Kidney tubule cell (primary cell): ENCODE results near the gene DIPK1A.

Experiments used
- DNase-seq: peaks from one replicate; pipeline ENCODE4 v3.0.0-alpha.2; 2018; ENCODE audit warnings: low spot score

The DIPK1A gene

DNA sequence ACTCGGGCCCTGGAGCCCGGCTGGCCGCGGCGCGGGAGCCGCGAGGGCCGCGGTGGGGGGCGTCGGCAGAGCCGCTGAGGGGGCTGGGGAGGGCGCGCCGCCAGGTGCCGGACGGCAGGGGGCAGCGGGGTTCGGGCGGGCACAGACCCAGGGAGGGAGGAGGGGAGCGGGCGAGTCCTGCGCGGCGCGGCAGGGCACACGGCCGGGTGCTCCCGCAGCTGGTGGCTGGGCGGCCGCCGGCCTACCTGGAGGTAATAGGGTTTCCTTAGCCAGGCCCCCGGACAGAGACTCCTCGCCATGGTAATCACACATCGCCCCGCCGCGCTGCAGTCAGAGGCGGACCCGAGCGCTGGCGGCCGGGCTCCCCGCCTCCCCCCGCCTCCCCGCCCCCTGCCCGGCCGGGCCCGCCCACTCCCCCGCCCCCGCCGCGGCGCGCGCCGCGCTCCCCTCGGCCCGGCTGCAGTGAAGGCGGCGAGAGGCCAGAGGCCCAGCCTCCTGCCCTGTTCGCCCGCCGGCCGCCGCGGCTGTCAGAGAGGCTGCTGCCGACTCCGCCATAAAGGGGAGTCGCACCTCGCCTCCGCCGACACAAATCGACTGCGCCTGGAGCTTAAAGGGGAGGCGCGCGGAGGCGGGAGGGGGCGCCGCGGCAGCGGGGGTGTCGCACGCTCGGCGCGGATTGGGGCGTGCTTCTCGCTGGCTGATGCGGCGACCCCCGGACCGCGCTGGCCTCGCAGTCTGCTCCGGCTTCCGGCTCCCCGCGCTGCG, at the start of gene DIPK1A:
Gene DIPK1A (minus strand): TSS at position 332 of the 765 bp plus-strand sequence. CDS start 33 bp downstream, at position 299.
- peak; percentile 77 for DNase-seq

DNA sequence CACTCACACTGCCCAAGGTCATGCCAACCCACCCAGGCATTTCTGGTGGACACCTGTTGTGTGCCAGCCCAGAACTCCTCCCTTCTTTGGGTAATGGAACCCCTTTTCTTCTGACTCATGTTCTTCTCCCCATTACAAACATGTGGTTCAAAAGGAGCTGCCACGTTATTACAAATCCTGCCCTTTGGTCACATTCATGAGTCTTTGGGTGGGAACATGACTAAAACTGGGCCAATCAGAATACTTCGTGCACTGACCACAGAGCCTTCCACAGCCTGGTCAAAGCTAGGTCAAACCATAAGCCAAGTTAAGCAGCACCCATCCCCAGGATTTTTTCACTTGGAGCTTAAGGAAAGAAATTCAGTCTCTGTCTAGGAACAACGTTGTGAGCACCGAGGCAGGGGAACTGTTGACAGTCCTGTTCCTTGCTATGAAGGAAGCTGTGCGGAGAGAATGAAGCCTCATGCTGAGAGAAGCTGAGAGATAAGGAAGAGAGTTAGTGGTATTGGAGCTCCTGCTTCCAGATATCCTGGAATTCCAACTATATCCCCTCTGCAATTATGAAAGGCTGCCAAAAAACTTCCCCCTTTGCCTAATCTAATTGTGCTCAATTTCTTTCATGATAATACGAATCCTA, 46.8 kb upstream of the DIPK1A start:
- peak; percentile 13 for DNase-seq

DNA sequence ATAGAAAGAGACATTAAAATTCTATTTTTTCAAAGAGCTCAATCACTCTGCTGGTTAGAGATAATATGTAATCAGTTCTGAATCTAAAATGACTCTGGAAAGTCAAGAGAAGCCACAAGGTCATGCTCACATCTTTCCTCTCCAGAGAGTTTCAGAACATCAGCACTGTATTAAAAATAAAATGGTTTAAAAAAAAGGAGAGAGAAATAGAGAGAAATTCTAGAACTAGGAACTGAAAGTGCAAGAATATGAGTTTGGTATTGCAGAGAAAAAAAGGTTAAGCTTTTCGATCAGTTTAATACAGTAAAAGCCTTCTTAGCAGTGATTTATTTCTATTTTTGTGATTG, 44.0 kb upstream of the DIPK1A start:
- no peak for DNase-seq

DNA sequence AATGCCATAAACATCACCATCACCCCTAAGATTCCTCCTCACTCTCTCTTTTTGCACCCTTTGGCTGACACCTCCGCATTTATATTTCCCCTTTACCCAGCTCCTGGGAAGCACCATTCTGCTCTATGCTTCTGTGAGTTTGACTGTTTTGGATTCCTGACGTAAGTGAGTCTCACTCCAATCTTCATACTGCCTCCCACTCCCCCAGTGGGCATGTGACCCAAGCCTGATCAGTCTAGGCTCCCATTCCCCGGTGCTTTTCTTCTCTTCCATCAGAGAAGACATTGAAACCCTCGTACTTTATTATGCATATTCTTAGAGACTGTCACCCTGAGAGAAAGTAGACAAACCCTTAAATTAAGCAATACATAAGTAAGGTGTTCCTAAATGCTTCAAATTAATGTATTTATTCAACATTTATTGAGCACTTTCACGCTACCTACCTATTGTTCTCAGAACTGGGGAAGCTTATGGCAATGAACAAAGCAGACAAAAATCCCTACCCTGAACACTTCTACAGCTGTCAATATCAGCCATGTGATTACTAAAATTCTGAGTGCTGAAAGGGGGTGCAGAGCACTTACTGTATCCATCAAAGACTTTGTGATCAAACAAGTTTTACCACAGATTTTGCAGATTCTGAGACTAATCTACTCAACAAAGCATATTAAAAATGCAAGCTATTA, 43.4 kb upstream of the DIPK1A start:
- no peak for DNase-seq

DNA sequence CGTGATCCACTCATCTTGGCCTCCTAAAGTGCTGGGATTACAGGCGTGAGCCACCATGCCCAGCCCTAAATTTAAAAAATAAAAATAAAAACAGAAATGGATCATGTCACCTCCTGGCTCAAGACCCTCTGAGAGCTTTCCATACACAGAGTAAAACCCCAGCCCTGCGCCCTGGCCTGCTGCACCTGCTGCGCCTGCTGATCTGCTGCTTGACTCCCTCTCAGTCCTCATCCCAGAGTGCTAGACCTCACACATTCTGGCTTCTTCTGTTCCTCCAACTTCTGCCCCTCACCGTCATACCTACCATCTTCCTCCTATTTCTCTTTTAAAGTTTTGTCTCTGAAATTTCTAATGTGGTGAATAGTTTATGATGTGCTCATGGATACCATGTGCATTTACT, 42.7 kb upstream of the DIPK1A start:
- DNase-seq = no peak

DNA sequence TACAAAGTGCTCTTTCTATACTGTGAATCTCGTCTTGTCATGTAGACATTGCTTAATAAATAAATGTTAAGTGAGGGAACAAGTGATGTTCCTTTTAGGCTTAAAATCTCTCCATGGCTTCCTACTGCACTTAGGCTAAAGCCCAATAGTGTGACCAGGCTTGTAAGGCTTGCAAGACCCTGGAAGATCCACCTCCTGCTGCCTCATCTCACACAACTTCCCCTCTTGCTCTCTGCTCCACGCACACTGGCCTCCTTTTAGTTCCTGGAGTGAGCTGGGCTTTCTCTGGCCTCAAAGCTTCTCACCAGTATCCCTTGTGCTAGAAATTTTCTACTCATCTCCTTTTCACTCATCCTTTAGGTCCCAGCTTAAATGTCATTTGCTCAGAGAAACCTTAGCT, 41.5 kb upstream of the DIPK1A start:
- no peak for DNase-seq

DNA sequence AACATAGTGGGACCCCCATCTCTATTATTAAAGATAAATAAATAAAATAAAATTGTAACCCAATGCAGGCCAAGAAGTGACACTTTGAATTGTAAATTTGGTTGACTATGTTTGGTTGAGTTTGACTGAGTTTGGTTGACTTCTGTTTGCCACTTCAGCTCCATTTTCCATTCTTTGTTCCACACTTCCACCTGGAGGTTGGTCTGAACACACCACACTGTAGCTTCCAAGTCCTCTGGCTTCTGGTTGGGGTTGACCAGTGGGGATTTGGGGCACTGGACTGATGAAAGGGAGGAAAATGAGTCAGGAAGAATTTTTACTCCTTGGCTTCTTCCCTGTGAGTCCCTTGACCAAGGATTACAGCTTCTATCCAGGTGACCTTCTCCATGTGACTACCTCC, 40.6 kb upstream of the DIPK1A start:
- DNase-seq = no peak

DNA sequence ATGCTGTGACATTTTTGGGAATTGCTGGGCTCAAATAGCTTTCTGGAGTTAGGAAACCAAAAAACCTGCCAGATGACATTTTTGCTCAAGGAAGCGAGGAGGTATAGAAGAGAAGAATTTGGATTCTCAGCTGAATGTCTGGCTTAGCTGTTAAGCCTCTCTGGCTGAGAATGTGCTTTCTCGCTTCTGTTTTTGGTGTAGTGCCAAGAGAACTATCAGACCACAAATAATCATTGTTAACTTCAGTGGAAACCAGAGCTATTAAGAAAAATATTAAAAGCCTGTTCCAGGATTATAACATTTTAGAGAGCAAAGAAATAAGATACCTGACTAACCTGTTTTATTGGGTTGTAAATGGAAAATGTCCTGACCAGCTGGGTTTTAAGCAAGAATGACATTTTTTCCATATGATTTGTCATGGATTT, 39.5 kb upstream of the DIPK1A start:
- DNase-seq = no peak

DNA sequence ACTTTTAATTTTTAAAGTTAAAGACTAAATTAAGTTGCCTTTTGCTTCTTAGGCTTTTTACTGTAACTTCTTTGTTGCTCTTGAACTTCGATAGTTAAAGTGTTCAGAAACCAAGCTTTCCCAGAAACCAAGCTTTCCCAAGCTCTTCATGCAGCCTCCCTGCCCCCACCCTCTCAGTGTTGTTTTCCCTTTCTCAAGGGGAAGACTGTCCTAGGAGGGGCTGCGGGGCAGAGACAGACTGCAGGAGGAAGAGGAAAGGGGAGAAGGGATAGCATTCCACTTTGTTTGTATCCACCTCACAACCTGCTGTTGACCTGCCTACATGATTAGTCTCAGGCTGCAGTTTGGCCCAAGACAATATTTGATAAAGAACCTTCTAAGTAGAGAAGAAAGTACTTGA, 39.0 kb upstream of the DIPK1A start:
- no peak for DNase-seq

DNA sequence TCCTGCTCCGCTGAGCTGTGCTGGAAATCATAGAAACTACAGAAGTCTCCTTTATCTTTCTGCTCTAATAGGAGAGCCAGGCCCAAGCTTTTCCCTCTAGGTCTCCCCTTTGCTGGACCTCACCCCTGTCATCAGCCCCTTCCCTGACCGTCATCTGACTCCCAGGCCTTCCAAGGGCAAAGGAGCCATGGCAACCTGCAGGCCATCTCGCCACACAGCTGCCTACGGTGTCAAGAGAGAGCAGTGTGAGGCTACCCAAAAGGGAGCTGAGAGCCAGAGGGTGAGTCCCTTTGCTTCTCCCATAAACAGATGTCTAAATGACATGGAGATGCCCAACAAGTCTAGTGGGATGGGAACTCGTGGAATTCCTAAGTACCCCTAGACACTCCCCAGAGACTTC, 37.6 kb upstream of the DIPK1A start:
- DNase-seq = no peak

DNA sequence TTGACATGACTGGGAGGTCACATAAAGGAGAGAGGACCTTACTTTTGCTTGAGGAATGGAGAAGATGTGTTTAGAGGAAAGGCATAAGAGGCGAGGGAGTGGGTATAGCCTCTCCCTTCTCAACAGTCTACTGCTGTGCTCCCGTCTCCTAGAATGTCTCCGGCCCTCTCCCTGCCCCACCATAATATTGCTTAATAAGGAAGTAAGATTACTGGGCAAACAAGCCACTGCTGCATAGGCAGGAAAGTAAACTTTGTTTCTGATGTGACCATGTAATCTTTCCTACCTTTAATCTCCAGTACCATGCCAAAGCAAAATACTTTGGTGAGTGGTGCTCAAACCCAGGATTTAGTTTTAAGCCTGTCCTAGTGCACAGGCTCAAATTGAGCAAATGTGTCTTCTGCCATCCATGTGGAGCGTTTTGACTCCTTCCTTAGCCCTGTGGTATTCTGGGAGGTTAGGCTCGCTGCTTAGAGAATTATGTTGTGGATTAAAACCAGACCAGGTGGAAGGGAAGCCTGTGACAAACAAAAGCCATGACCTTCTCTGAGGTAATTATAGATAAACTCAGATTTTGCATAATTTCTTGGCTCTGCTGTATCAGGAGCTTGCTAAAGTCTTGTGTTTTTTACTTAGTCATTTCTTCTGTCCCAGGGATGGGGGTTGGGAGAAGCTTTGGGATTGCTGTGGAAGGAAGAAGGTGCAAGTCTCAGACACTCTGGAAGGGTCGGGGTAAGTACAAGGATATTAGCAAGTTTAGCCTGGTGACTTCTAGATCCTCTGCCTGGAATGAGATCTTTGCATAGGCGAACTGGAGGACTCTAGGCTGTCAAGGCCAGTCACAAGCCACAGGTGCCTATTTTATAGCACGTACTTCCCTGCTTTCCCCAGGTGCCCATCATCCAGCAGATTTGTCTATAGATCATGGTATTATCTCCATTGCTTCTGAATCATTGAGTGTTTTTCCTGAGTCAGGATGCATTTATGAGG, 34.5 kb upstream of the DIPK1A start:
- DNase-seq = no peak

DNA sequence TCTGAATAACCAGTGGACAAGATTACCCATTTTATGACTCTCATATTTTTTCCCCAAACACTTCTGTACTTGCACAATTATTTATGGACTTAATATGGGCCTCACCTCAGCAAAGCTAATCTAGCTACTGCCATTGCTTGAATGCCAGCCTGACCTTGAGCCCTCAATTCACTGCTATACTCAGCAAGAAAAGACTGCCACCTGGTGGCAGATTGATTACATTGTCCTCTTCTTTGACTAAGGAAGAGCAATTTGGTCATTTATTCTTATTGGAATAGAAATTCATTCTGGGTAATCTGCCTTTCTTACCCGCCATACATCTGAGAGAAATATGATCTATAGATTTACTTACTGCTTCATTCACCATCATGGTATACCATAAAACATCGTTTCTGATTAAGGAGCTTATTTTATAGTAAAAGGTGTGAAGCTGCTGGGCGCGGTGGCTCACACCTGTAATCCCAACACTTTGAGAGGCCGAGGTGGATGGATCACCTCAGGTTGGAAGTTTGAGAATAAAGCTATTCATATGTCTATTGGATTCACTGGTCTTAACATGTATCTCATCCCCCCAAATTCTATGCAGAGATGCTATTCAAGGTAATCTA, 32.9 kb upstream of the DIPK1A start:
- peak; percentile 75 for DNase-seq

DNA sequence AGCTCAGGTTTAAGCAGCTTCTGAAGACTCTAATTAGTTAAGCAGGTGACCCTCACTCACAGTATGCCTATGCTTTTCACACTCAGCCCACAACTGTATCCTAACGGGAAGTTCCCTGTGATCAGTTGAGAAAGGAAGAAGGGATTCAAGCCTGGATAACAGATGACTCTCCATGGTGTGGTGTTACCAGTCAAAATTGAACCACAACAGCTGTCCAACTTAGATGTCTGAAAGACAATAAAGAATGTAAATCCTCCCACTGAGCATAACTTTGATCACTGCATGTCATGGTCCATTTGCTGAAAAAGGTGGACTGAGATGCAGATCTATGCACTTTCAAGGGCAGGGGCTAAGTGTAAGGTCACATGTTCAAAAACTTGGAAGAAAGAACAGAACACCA, 32.3 kb upstream of the DIPK1A start:
- no peak for DNase-seq

DNA sequence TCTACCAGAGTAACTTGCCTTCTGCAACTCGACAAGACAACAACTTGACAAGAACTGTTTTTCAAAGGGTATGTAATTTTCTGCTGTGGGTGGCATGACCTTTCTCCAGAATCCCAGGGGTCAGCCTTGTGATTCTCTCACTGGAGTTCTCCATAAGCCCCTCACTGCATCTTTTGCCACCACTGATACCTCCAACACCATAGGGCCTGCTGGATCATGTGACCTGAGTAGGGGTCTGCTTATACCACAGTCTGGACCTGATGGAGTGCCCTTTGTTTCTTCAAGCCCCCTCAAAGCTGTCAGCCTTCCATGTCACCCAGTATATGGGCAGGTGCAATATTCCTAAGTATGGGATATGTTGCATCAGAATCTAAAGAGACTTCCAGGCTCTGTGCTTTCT, 31.6 kb upstream of the DIPK1A start:
- no peak for DNase-seq

DNA sequence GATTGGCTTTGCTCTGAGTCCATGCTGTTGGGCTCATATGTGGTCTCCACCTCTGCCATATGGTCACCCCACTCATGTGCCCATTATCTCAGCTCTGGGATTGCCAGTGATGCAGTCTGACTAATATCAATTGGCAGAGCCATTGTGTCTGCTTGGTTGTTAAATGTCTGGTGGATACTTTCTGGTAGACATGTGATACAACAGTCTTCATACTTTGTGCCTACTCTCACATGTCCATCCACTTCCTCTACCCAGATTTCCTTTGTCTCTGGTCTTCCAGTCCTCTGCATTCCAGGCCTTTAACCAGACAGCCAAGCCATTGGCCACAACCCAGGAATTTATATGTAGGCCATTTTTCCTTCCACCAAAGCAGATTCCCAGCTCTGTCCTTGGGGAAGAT, 30.8 kb upstream of the DIPK1A start:
- DNase-seq = peak; percentile 28

DNA sequence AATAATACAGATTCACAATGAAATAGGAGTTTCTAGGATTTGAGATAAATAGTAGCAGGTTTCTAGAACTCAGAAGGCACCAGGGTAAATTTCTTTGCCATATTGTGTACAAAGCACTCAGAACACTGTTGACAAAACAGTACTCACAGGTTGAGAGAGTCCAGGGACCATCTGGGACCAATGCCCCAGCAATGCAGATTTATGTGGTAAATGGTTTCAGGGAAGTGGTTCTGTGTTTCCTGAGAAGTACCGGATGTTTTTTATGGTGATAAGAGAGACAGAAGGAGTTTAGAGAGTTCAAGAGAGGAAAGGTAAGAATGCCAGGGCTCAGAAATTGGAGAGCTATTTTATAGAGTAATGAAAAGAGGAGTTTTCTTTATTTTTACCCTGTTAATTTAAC, 29.6 kb upstream of the DIPK1A start:
- DNase-seq = no peak

DNA sequence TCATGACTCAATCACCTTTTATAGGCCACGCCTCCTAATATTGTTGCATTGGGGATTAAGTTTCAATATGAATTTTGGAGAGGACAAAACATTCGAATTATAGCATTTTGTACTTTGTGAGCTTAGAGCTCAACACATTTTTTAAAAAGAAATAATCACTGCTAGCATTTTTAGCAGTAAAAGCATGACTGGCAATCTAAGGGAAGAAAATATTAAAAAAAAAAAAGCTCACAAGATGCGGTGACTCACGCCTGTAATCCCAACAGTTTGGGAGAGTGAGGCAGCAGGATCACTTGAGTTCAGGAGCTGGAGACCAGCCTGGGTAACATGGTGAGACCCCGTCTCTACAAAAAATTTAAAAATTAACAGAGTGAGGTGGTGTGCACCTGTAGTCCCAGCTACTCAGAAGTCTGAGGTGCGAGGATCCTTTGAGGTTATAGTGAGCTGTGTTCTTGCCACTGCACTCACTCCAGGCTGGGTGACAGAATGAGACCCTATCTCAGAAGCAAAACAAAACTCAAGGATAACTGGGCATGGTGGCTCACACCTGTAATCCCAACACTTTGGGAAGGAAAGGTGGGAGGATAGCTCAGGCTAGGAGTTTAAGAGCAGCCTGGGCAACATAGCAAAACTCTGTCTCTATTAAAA, 28.8 kb upstream of the DIPK1A start:
- no peak for DNase-seq

DNA sequence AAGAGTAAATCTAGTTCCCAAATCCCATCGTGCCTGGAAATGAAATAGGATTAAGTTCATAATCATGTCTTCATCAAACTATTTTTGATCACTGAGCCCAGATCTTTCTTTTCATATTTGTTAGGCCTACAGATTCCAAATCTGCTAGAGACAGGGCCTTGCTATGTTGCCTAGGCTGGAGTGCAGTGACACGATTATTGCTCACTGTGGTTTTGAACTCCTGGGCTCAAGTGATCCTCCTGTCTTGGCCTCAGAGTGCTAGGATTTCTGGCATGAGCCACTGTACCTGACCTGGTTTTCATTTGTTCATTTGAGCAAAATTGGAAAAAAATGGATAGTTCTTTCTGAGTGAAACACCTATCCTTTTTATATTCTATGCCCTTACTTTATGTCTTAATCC, 28.0 kb upstream of the DIPK1A start:
- no peak for DNase-seq

DNA sequence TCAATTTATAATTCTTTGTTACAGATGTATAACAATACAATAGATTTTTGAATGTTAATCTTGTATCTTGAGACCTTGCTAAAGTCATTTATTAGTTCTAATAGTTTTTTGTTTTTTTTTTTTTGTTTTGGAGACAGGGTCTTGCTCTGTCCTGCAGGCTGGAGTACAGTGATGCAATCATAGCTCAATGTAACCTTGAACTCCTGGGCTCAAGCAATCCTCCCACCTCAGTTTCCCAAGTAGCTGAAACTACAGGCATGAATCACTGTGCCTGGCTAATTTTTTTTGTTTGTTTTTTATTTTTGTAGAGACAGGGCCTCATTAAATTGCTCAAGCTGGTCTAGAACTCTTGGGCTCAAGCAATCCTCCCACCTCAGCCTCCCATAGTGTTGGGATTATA, 26.2 kb upstream of the DIPK1A start:
- DNase-seq = no peak

DNA sequence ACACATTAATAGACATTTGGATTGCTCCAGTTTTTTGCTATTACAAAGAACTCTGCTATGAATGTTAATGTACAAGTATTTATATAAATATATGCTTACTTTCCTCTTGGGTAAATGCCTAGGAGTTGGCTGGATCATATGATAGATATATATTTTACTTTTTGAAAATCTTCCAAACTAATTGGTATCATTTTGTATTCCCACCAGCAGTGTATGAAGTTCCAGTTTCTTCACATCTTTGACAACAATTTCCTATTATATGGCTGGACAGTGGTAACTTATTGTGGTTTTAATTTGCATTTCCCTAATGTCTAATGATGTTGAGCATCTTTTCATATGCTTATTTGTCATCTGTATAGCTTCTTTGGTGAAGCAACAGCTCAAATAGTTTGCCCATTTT, 23.8 kb upstream of the DIPK1A start:
- DNase-seq = no peak
